Measurements from ENCODE around the gene MATN1. TPM values are rescaled to one million over a fixed set of nuclear protein-coding genes. Genes with fewer than 3 reads are reported as not detected.

Gene MATN1
- total RNA-seq, 1 donor from 2014 or later: 0.70 TPM

- no peaks in the 10 kb centered on the region for H3K36me3 Mint-ChIP-seq (ENCODE audit: low read depth)
- intact Hi-C loops (cut with micrococcal nuclease): no loop called here
- no peaks in the 10 kb centered on the region for H3K9me3 Mint-ChIP-seq
- no peaks in the 10 kb centered on the region for H3K4me1 Mint-ChIP-seq (ENCODE audit: low read depth)
- H3K27ac Mint-ChIP-seq: no peak overlapping the region
- DNase-seq (ENCODE audit: low spot score): no peak
- H3K27me3 Mint-ChIP-seq (ENCODE audit: insufficient read depth): peaks cover 2% of the 10 kb centered on the region
- H3K4me3 Mint-ChIP-seq: no peak overlapping the region
Measured at GRCh38 chr1:30700528-30701257, 22.7 kb downstream of the MATN1 start.

GRCh38 chr1:30699762-30700161 lies 23.6 kb downstream of the MATN1 start:
- no peak for DNase-seq (ENCODE audit: low spot score)
- Mint-ChIP-seq H3K36me3 (ENCODE audit: low read depth) (no peaks in the 10 kb centered on the region), H3K4me1 (ENCODE audit: low read depth) (no peaks in the 10 kb centered on the region), H3K9me3 (no peaks in the 10 kb centered on the region), H3K27ac (no peak overlapping the region), H3K4me3 (no peak overlapping the region), H3K27me3 (ENCODE audit: insufficient read depth) (peaks cover 2% of the 10 kb centered on the region)
- intact Hi-C loops (cut with micrococcal nuclease): no loop called here

GRCh38 chr1:30698401-30698981 lies 24.9 kb downstream of the MATN1 start:
- Mint-ChIP-seq H3K4me1 (ENCODE audit: low read depth) (no peaks in the 10 kb centered on the region), H3K9me3 (no peaks in the 10 kb centered on the region), H3K27ac (no peak overlapping the region), H3K4me3 (no peak overlapping the region), H3K27me3 (ENCODE audit: insufficient read depth) (peaks cover 2% of the 10 kb centered on the region), H3K36me3 (ENCODE audit: low read depth) (no peaks in the 10 kb centered on the region)
- intact Hi-C loops (cut with micrococcal nuclease): no loop called here
- no peak for DNase-seq (ENCODE audit: low spot score)

GRCh38 chr1:30697571-30698376 lies 25.6 kb downstream of the MATN1 start:
- Mint-ChIP-seq H3K27me3 (ENCODE audit: insufficient read depth) (peaks cover 5% of the 10 kb centered on the region), H3K4me3 (no peak overlapping the region), H3K4me1 (ENCODE audit: low read depth) (no peaks in the 10 kb centered on the region), H3K27ac (no peak overlapping the region), H3K9me3 (no peaks in the 10 kb centered on the region), H3K36me3 (ENCODE audit: low read depth) (no peaks in the 10 kb centered on the region)
- intact Hi-C loops (cut with micrococcal nuclease): no loop called here
- DNase-seq (ENCODE audit: low spot score): no peak

- no peak for DNase-seq (ENCODE audit: low spot score)
- H3K27ac Mint-ChIP-seq: no peak overlapping the region
- no peaks in the 10 kb centered on the region for H3K36me3 Mint-ChIP-seq (ENCODE audit: low read depth)
- intact Hi-C loops (cut with micrococcal nuclease): no loop called here
- no peak overlapping the region for H3K4me3 Mint-ChIP-seq
- no peaks in the 10 kb centered on the region for H3K4me1 Mint-ChIP-seq (ENCODE audit: low read depth)
- H3K27me3 Mint-ChIP-seq (ENCODE audit: insufficient read depth): peaks cover 7% of the 10 kb centered on the region
- H3K9me3 Mint-ChIP-seq: no peaks in the 10 kb centered on the region
Measured at GRCh38 chr1:30696831-30697230, 26.6 kb downstream of the MATN1 start.

- no peak overlapping the region for H3K4me3 Mint-ChIP-seq
- intact Hi-C loops (cut with micrococcal nuclease): no loop called here
Measured at GRCh38 chr1:30695439-30695841, 27.9 kb downstream of the MATN1 start.

GRCh38 chr1:30694280-30695175 lies 28.9 kb downstream of the MATN1 start:
- intact Hi-C loops (cut with micrococcal nuclease): no loop called here
- no peak overlapping the region for H3K4me3 Mint-ChIP-seq
- no peaks in the 10 kb centered on the region for H3K36me3 Mint-ChIP-seq (ENCODE audit: low read depth)
- no peak for DNase-seq (ENCODE audit: low spot score)
- no peaks in the 10 kb centered on the region for H3K9me3 Mint-ChIP-seq
- no peak overlapping the region for H3K27ac Mint-ChIP-seq
- H3K4me1 Mint-ChIP-seq (ENCODE audit: low read depth): no peaks in the 10 kb centered on the region
- peaks cover 9% of the 10 kb centered on the region for H3K27me3 Mint-ChIP-seq (ENCODE audit: insufficient read depth)

More at GRCh38 chr1:30695439-30695841, 27.9 kb downstream of the MATN1 start:
- no peaks in the 10 kb centered on the region for H3K36me3 Mint-ChIP-seq (ENCODE audit: low read depth)
- no peak overlapping the region for H3K27ac Mint-ChIP-seq
- H3K9me3 Mint-ChIP-seq: no peaks in the 10 kb centered on the region
- H3K27me3 Mint-ChIP-seq (ENCODE audit: insufficient read depth): peaks cover 7% of the 10 kb centered on the region
- DNase-seq (ENCODE audit: low spot score): no peak
- no peaks in the 10 kb centered on the region for H3K4me1 Mint-ChIP-seq (ENCODE audit: low read depth)

GRCh38 chr1:30693822-30694221 lies 29.6 kb downstream of the MATN1 start:
- H3K27me3 Mint-ChIP-seq (ENCODE audit: insufficient read depth): peaks cover 9% of the 10 kb centered on the region
- H3K4me3 Mint-ChIP-seq: no peak overlapping the region
- no peaks in the 10 kb centered on the region for H3K36me3 Mint-ChIP-seq (ENCODE audit: low read depth)
- H3K27ac Mint-ChIP-seq: no peak overlapping the region
- no peaks in the 10 kb centered on the region for H3K4me1 Mint-ChIP-seq (ENCODE audit: low read depth)
- H3K9me3 Mint-ChIP-seq: no peaks in the 10 kb centered on the region
- intact Hi-C loops (cut with micrococcal nuclease): no loop called here
- DNase-seq (ENCODE audit: low spot score): no peak

GRCh38 chr1:30693366-30693765 lies 30.0 kb downstream of the MATN1 start:
- H3K4me3 Mint-ChIP-seq: no peak overlapping the region
- intact Hi-C loops (cut with micrococcal nuclease): no loop called here
- no peaks in the 10 kb centered on the region for H3K4me1 Mint-ChIP-seq (ENCODE audit: low read depth)
- H3K9me3 Mint-ChIP-seq: no peaks in the 10 kb centered on the region
- peaks cover 11% of the 10 kb centered on the region for H3K27me3 Mint-ChIP-seq (ENCODE audit: insufficient read depth)
- H3K27ac Mint-ChIP-seq: no peak overlapping the region
- H3K36me3 Mint-ChIP-seq (ENCODE audit: low read depth): no peaks in the 10 kb centered on the region
- no peak for DNase-seq (ENCODE audit: low spot score)

GRCh38 chr1:30692948-30693301 lies 30.5 kb downstream of the MATN1 start:
- Mint-ChIP-seq H3K36me3 (ENCODE audit: low read depth) (no peaks in the 10 kb centered on the region), H3K4me1 (ENCODE audit: low read depth) (no peaks in the 10 kb centered on the region), H3K27ac (no peak overlapping the region), H3K4me3 (no peak overlapping the region), H3K9me3 (no peaks in the 10 kb centered on the region), H3K27me3 (ENCODE audit: insufficient read depth) (peaks cover 16% of the 10 kb centered on the region)
- intact Hi-C loops (cut with micrococcal nuclease): no loop called here
- DNase-seq (ENCODE audit: low spot score): no peak

GRCh38 chr1:30692201-30692947 lies 31.0 kb downstream of the MATN1 start:
- H3K36me3 Mint-ChIP-seq (ENCODE audit: low read depth): no peaks in the 10 kb centered on the region
- DNase-seq (ENCODE audit: low spot score): no peak
- intact Hi-C loops (cut with micrococcal nuclease): no loop called here
- peak overlapping the region; percentile 59 for H3K27ac Mint-ChIP-seq
- H3K4me1 Mint-ChIP-seq (ENCODE audit: low read depth): no peaks in the 10 kb centered on the region
- peak overlapping the region; percentile 10 for H3K4me3 Mint-ChIP-seq
- peaks cover 21% of the 10 kb centered on the region for H3K27me3 Mint-ChIP-seq (ENCODE audit: insufficient read depth)
- H3K9me3 Mint-ChIP-seq: no peaks in the 10 kb centered on the region

- Mint-ChIP-seq H3K9me3 (no peaks in the 10 kb centered on the region), H3K4me3 (no peak overlapping the region), H3K27ac (no peak overlapping the region), H3K36me3 (ENCODE audit: low read depth) (no peaks in the 10 kb centered on the region), H3K4me1 (ENCODE audit: low read depth) (no peaks in the 10 kb centered on the region), H3K27me3 (ENCODE audit: insufficient read depth) (peaks cover 30% of the 10 kb centered on the region)
- intact Hi-C loops (cut with micrococcal nuclease): no loop called here
- no peak for DNase-seq (ENCODE audit: low spot score)
Measured at GRCh38 chr1:30691480-30691879, 31.9 kb downstream of the MATN1 start.
